Measurements from ENCODE around the gene SIPA1L3. TPM values are rescaled to one million over a fixed set of nuclear protein-coding genes. Genes with fewer than 3 reads are reported as not detected.

SIPA1L3 gene
- total and polyA plus RNA-seq, 2 experiments from 2014 or later = 15.7 to 54.1 TPM

DNA sequence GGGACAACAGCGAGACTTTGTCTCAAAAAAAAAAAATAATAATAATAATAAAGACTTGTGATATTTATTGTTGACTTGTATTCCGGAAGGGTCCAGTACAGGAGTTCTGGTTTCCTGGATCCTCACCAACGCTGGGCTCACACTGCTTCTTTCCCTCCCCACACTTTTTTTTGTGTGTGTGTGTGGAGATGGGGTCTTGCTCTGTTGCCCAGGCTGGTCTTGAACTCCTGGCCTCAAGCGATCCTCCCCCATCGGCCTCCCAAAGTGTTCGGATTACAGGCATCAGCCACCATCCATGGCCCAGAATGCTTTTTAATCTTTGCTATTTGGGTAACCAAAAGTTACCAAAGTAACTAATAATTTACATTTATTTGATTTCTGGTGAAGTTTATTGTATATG lies 39.1 kb downstream of the SIPA1L3 start:
- Histone ChIP-seq H3K4me3 (no peak overlapping the region), H3K4me2 (no peak overlapping the region), H3K79me2 (replicated peaks; ENCODE audit: insufficient read depth) (peaks cover 68% of the 10 kb centered on the region), H3K4me1 (ENCODE audit: insufficient read depth) (peaks cover 7% of the 10 kb centered on the region), H2AFZ (no peak overlapping the region), H3K36me3 (ENCODE audit: insufficient read depth) (no peaks in the 10 kb centered on the region), H3F3A (replicated peaks; ENCODE audit: low read depth) (peaks cover 5% of the 10 kb centered on the region; the same call in 1 of the 2 replicates), H3K27me3 (ENCODE audit: insufficient read depth) (no peaks in the 10 kb centered on the region), H3K27ac (ENCODE audit: low read depth) (no peak overlapping the region), H4K20me1 (replicated peaks; ENCODE audit: insufficient read depth) (peaks cover 19% of the 10 kb centered on the region), H3K9me2 (ENCODE audit: insufficient read depth) (no peaks in the 10 kb centered on the region)
- Mint-ChIP-seq H3K36me3 (ENCODE audit: low read depth) (no peaks in the 10 kb centered on the region; the same call in 2 of the 3 replicates), H3K4me3 (no peak overlapping the region), H3K9me3 (no peaks in the 10 kb centered on the region), H3K27me3 (ENCODE audit: insufficient read depth, low read depth, poor library complexity) (peaks cover 2% of the 10 kb centered on the region), H3K27ac (no peak overlapping the region), H3K4me1 (peaks cover 4% of the 10 kb centered on the region; the same call in 2 of the 3 replicates)
- TF ChIP-seq, protein P1, sequence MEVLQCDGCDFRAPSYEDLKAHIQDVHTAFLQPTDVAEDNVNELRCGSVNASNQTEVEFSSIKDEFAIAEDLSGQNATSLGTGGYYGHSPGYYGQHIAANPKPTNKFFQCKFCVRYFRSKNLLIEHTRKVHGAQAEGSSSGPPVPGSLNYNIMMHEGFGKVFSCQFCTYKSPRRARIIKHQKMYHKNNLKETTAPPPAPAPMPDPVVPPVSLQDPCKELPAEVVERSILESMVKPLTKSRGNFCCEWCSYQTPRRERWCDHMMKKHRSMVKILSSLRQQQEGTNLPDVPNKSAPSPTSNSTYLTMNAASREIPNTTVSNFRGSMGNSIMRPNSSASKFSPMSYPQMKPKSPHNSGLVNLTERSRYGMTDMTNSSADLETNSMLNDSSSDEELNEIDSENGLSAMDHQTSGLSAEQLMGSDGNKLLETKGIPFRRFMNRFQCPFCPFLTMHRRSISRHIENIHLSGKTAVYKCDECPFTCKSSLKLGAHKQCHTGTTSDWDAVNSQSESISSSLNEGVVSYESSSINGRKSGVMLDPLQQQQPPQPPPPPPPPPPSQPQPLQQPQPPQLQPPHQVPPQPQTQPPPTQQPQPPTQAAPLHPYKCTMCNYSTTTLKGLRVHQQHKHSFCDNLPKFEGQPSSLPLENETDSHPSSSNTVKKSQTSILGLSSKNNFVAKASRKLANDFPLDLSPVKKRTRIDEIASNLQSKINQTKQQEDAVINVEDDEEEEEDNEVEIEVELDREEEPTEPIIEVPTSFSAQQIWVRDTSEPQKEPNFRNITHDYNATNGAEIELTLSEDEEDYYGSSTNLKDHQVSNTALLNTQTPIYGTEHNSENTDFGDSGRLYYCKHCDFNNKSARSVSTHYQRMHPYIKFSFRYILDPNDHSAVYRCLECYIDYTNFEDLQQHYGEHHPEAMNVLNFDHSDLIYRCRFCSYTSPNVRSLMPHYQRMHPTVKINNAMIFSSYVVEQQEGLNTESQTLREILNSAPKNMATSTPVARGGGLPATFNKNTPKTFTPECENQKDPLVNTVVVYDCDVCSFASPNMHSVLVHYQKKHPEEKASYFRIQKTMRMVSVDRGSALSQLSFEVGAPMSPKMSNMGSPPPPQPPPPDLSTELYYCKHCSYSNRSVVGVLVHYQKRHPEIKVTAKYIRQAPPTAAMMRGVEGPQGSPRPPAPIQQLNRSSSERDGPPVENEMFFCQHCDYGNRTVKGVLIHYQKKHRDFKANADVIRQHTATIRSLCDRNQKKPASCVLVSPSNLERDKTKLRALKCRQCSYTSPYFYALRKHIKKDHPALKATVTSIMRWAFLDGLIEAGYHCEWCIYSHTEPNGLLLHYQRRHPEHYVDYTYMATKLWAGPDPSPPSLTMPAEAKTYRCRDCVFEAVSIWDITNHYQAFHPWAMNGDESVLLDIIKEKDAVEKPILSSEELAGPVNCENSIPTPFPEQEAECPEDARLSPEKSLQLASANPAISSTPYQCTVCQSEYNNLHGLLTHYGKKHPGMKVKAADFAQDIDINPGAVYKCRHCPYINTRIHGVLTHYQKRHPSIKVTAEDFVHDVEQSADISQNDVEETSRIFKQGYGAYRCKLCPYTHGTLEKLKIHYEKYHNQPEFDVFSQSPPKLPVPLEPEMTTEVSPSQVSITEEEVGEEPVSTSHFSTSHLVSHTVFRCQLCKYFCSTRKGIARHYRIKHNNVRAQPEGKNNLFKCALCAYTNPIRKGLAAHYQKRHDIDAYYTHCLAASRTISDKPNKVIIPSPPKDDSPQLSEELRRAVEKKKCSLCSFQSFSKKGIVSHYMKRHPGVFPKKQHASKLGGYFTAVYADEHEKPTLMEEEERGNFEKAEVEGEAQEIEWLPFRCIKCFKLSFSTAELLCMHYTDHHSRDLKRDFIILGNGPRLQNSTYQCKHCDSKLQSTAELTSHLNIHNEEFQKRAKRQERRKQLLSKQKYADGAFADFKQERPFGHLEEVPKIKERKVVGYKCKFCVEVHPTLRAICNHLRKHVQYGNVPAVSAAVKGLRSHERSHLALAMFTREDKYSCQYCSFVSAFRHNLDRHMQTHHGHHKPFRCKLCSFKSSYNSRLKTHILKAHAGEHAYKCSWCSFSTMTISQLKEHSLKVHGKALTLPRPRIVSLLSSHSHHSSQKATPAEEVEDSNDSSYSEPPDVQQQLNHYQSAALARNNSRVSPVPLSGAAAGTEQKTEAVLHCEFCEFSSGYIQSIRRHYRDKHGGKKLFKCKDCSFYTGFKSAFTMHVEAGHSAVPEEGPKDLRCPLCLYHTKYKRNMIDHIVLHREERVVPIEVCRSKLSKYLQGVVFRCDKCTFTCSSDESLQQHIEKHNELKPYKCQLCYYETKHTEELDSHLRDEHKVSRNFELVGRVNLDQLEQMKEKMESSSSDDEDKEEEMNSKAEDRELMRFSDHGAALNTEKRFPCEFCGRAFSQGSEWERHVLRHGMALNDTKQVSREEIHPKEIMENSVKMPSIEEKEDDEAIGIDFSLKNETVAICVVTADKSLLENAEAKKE (CRISPR knock-in tag; IDR thresholded peaks at IDR 0.05) = no peak
- TF ChIP-seq NANOG (IDR thresholded peaks at IDR 0.05; ENCODE audit: borderline replicate concordance) = no peak
- TF ChIP-seq POLR2AphosphoS5 (IDR thresholded peaks at IDR 0.05; ENCODE audit: low read depth) = no peak
- TF ChIP-seq STAT1 (IDR thresholded peaks at IDR 0.05; ENCODE audit: unreplicated experiment) = no peak
- TF ChIP-seq EZH2 (IDR thresholded peaks at IDR 0.05; ENCODE audit: low read depth, unreplicated experiment) = no peak
- TF ChIP-seq ZNF331 (CRISPR knock-in tag; IDR thresholded peaks at IDR 0.05; ENCODE audit: low read depth) = no peak
- TF ChIP-seq EZH2phosphoT487 (IDR thresholded peaks at IDR 0.05; ENCODE audit: unreplicated experiment) = no peak
- TF ChIP-seq, protein P2, sequence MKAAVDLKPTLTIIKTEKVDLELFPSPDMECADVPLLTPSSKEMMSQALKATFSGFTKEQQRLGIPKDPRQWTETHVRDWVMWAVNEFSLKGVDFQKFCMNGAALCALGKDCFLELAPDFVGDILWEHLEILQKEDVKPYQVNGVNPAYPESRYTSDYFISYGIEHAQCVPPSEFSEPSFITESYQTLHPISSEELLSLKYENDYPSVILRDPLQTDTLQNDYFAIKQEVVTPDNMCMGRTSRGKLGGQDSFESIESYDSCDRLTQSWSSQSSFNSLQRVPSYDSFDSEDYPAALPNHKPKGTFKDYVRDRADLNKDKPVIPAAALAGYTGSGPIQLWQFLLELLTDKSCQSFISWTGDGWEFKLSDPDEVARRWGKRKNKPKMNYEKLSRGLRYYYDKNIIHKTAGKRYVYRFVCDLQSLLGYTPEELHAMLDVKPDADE (IDR thresholded peaks at IDR 0.05) = no peak
- TF ChIP-seq, protein P3, sequence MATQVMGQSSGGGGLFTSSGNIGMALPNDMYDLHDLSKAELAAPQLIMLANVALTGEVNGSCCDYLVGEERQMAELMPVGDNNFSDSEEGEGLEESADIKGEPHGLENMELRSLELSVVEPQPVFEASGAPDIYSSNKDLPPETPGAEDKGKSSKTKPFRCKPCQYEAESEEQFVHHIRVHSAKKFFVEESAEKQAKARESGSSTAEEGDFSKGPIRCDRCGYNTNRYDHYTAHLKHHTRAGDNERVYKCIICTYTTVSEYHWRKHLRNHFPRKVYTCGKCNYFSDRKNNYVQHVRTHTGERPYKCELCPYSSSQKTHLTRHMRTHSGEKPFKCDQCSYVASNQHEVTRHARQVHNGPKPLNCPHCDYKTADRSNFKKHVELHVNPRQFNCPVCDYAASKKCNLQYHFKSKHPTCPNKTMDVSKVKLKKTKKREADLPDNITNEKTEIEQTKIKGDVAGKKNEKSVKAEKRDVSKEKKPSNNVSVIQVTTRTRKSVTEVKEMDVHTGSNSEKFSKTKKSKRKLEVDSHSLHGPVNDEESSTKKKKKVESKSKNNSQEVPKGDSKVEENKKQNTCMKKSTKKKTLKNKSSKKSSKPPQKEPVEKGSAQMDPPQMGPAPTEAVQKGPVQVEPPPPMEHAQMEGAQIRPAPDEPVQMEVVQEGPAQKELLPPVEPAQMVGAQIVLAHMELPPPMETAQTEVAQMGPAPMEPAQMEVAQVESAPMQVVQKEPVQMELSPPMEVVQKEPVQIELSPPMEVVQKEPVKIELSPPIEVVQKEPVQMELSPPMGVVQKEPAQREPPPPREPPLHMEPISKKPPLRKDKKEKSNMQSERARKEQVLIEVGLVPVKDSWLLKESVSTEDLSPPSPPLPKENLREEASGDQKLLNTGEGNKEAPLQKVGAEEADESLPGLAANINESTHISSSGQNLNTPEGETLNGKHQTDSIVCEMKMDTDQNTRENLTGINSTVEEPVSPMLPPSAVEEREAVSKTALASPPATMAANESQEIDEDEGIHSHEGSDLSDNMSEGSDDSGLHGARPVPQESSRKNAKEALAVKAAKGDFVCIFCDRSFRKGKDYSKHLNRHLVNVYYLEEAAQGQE (IDR thresholded peaks at IDR 0.05; ENCODE audit: unreplicated experiment) = no peak
- TF ChIP-seq CREB1 (CRISPR knock-in tag; IDR thresholded peaks at IDR 0.05; ENCODE audit: low read depth) = no peak
- no peak for TF ChIP-seq ZNF114 (CRISPR knock-in tag; IDR thresholded peaks at IDR 0.05)
- TF ChIP-seq, protein P4, sequence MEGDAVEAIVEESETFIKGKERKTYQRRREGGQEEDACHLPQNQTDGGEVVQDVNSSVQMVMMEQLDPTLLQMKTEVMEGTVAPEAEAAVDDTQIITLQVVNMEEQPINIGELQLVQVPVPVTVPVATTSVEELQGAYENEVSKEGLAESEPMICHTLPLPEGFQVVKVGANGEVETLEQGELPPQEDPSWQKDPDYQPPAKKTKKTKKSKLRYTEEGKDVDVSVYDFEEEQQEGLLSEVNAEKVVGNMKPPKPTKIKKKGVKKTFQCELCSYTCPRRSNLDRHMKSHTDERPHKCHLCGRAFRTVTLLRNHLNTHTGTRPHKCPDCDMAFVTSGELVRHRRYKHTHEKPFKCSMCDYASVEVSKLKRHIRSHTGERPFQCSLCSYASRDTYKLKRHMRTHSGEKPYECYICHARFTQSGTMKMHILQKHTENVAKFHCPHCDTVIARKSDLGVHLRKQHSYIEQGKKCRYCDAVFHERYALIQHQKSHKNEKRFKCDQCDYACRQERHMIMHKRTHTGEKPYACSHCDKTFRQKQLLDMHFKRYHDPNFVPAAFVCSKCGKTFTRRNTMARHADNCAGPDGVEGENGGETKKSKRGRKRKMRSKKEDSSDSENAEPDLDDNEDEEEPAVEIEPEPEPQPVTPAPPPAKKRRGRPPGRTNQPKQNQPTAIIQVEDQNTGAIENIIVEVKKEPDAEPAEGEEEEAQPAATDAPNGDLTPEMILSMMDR (conservative IDR thresholded peaks at IDR 0.05; ENCODE audit: low read depth in 2 of 2) = no peak
- ATAC-seq (no peak), DNase-seq (ENCODE audit: low spot score) (no peak)

Measured in GM23338 (cell line).